H1 (cell line): ENCODE data around the gene OGFOD3. TPM values are rescaled to one million over a fixed set of nuclear protein-coding genes. Genes with fewer than 3 reads are reported as not detected.

Source experiments
- BRCA1 ChIP-seq: IDR thresholded peaks from 2 replicates; pipeline ENCODE4 v1.6.1; 2012; ENCODE audit warnings: low read depth, low read length, improper control_type of control experiment
- CBX5 ChIP-seq: fragments of 300-800, 300-1000 bp; sonication (generic); IDR thresholded peaks from 2 replicates; pipeline ENCODE4 v1.7.1; 2016; ENCODE audit warnings: antibody characterized with exemption, low read length, low read depth
- CHD7 ChIP-seq: fragments of 300-600 bp; sonication (generic); IDR thresholded peaks from 2 replicates; pipeline ENCODE4 v1.7.1; 2012; ENCODE audit warnings: low read length, moderate library complexity, mild to moderate bottlenecking, inconsistent platforms; ENCODE audit not compliant: insufficient replicate concordance
- KDM1A ChIP-seq: fragments of 200-600, 300-600 bp; sonication (generic); IDR thresholded peaks from 2 replicates; pipeline ENCODE4 v1.7.1; 2016; ENCODE audit warnings: mild to moderate bottlenecking, low read length, borderline replicate concordance
- POLR2AphosphoS5 ChIP-seq: IDR thresholded peaks from 2 replicates; pipeline ENCODE4 v1.6.1; 2011; ENCODE audit warnings: low read depth, low read length
- RAD21 ChIP-seq, 2 experiments: IDR thresholded peaks in 1 of 2; conservative IDR thresholded peaks in 1 of 2; 2 replicates each; pipeline ENCODE4 v1.6.1; 2011; ENCODE audit warnings: low read depth in 2 of 2, low read length in 2 of 2, improper control_type of control experiment in 1 of 2, inconsistent platforms in 1 of 2, mild to moderate bottlenecking in 1 of 2, moderate library complexity in 1 of 2
- SAP30 ChIP-seq: fragments of 300-600 bp; sonication (generic); IDR thresholded peaks from 2 replicates; pipeline ENCODE4 v1.7.1; 2012; ENCODE audit warnings: low read length, moderate library complexity, mild to moderate bottlenecking, inconsistent platforms; ENCODE audit not compliant: insufficient read depth, insufficient replicate concordance
- SIX5 ChIP-seq: IDR thresholded peaks from 2 replicates; pipeline ENCODE4 v1.6.1; 2011; ENCODE audit warnings: mild to moderate bottlenecking, low read depth, low read length
- TBP ChIP-seq: IDR thresholded peaks from 2 replicates; pipeline ENCODE4 v1.6.1; 2011; ENCODE audit warnings: low read depth, low read length, improper control_type of control experiment
- polyA plus RNA-seq, 7 experiments: library from polyadenylated mRNA; depleted of rRNA in 3 of 7; stranded (reverse) in 5 of 7; unstranded in 2 of 7; fragments of >200 nt in 5 of 7; fragments of 200-250 nt in 2 of 7; gene quantifications; 1 replicate in 5 of 7; 2 replicates in 1 of 7; 4 replicates in 1 of 7; pipeline versions ENCODE4 v1.2.1 to v1.2.3, GENCODE V29; 2011 to 2013; ENCODE audit warnings: missing spikeins in 2 of 7, mixed read lengths in 2 of 7
- total RNA-seq: library from RNA; stranded (reverse); fragmentation: NEBNext Ultra II Directional; extraction: Animal tissue kit (Norgen Biotek cat#: 25700); gene quantifications from 2 replicates; pipeline ENCODE4 v1.2.1, GENCODE V29; 2021

The OGFOD3 gene
- total and polyA plus RNA-seq, 2 of the 8 experiments (the other 6 are each of a cell fraction or from before 2014, with no cell fraction given): 21.1 to 21.8 TPM

GRCh38 chr17:82465023-82465603 is 46.7 kb upstream of the OGFOD3 start (continued):
- TF ChIP-seq CHD7 (no peak), POLR2AphosphoS5 (no peak), CBX5 (no peak), RAD21 (IDR thresholded peaks at IDR 0.05 in 1 of 2, conservative IDR thresholded peaks at IDR 0.05 in 1 of 2; ENCODE audit: low read depth in 2 of 2, low read length in 2 of 2) (no peak), TBP (no peak), KDM1A (no peak), BRCA1 (no peak), SIX5 (no peak), SAP30 (no peak)
